Vagina (tissue), 2 donors: ENCODE data around the gene TLE4.

Experiments used
- CTCF ChIP-seq, 3 experiments: fragments of 450-650 bp in 2 of 3; fragments of 200-600 bp in 1 of 3; sonication (generic) in 1 of 3; IDR thresholded peaks; one replicate each; pipeline ENCODE4 v1.5.1; 2017 to 2019; ENCODE audit warnings: antibody characterized with exemption in 3 of 3, mild to moderate bottlenecking in 2 of 3, moderate library complexity in 2 of 3
- POLR2A ChIP-seq, 2 donors: fragments of 450-650 bp; IDR thresholded peaks; one replicate each; pipeline ENCODE4 v1.6.1; 2017; ENCODE audit warnings: antibody characterized with exemption in 2 of 2, mild to moderate bottlenecking in 2 of 2, moderate library complexity in 2 of 2
- POLR2AphosphoS5 ChIP-seq, 2 donors: sonication (generic); formaldehyde crosslinking; IDR thresholded peaks; one replicate each; pipeline ENCODE4 v1.9.0; 2017; ENCODE audit warnings: antibody characterized with exemption in 2 of 2, mild to moderate bottlenecking in 2 of 2, low read depth in 1 of 2; ENCODE audit not compliant: insufficient read depth in 1 of 2

- TF ChIP-seq POLR2AphosphoS5 (IDR thresholded peaks at IDR 0.05; ENCODE audit: insufficient read depth in 1 of 2, low read depth in 1 of 2) = no peak
- TF ChIP-seq CTCF (IDR thresholded peaks at IDR 0.05) = no peak
- TF ChIP-seq POLR2A (IDR thresholded peaks at IDR 0.05) = no peak
Observed at GRCh38 chr9:79579624-79580023, 7.9 kb downstream of the TLE4 start.
